HL-60/S4 treated with retinoic acid at 250 ng/mL for 4 days and 3 days (cell line): ENCODE results near the gene TCF23.
"Not testable (repeated sequence)": the region's sequence is repeated elsewhere in the genome, so short reads cannot be mapped to it uniquely, and the experiment has no call there.

Experiments used
- in situ Hi-C: fragments of 300-500 bp; cut with MboI; formaldehyde crosslinking; loops from 2 replicates; pipeline ENCODE4 v1.7.0; 2022; ENCODE audit warnings: low sequenced_read_pairs

TCF23 gene

DNA sequence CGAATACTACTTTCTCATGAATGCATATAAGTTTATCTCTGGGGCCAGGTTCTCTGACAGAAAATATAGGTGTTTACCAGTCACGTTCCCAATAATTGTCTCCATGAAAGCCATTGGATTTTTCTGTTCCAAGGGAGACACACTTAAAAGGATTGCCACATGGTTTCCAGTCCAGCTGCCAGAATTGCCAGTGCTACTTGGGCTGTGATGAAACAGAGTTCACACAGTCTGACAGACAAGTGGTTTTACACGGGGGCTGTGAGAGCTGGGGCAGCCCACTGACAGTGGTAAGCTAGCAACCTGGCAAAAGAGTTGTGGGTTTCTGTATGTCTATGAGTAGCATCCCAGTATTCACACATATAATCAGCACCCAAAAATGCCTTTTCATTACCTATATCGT is 35.3 kb downstream of the TCF23 start:
- in situ Hi-C loops, result no loop called here

GRCh38 chr2:27185331-27186026 is 36.7 kb downstream of the TCF23 start:
- in situ Hi-C loops, result no loop called here

DNA sequence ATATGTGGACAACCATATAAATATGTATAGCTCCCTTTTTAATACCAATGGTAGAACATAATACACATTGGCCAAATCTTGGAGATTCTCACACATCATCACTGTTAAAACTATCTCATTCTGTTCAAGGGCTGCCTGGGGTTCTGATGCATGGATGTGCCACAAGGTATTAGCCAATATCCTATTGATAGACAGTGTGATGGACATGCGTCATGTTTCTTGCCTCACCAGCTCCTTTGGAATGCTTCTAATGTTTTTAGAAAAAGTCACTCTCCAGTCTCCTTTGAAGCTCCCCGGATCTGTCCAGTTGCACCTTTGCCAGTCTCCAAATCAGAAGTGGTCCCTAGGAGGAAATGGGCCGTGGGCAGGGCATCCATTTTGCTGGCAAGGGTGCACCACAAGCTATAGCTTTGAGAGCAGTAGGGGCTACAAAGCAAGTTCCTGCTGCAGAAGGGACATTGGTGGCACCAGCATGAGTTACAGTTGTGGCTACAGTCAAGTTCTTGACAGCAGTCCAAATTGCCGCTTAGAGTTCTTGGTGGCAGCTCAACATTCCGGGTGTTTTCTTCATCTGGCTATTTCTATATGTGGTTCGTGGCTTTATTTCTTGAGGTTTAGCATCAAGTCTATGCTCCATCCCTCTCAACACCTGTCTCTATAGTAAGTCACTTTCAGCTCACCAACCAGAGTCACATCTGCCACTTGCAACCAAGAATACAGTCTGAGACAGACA is 38.0 kb downstream of the TCF23 start:
- in situ Hi-C loops, result no loop called here

DNA sequence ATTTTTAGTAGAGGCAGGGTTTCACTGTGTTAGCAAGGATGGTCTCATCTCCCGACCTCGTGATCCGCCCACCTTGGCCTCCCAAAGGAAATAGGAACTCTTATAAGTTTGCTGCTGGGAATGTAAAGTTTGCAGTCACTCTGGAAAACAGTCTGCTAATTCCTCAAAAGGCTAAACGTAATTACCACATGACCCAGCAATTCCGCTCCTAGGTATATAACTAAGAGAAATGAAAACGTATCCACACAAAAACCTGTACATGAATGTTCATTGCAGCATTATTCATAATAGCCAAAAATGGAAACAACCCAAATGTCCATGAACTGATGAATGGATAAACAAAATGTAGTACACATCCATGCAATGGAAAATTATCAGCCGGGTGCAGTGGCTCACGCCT is 41.2 kb downstream of the TCF23 start:
- in situ Hi-C loops, result no loop called here

- in situ Hi-C loops, result no loop called here
Observed at GRCh38 chr2:27191070-27191829, 42.4 kb downstream of the TCF23 start.

- in situ Hi-C loops, result no loop called here
Observed at GRCh38 chr2:27194538-27195354, 45.9 kb downstream of the TCF23 start.

DNA sequence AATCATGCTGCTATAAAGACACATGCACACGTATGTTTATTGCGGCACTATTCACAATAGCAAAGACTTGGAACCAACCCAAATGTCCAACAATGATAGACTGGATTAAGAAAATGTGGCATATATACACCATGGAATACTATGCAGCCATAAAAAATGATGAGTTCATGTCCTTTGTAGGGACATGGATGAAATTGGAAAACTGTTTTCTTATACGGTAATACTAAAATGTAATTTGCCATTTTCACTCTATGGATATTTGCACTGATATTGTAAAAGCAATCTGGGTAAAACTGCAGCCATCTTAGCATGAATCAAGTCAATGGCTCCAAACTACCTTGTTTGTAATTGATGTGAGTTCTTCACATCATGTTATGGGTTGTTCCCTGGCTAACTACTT is 47.0 kb downstream of the TCF23 start:
- in situ Hi-C loops, result not testable (repeated sequence)

GRCh38 chr2:27198068-27198467 is 49.3 kb downstream of the TCF23 start:
- in situ Hi-C loops, result not testable (repeated sequence)

- in situ Hi-C loops, result no loop called here
Observed at GRCh38 chr2:27198627-27199026, 49.8 kb downstream of the TCF23 start.

- in situ Hi-C loops, result no loop called here
Observed at GRCh38 chr2:27199241-27199640, 50.4 kb downstream of the TCF23 start.

- in situ Hi-C loops, result no loop called here
Observed at GRCh38 chr2:27201675-27202074, 52.9 kb downstream of the TCF23 start.

- in situ Hi-C loops, result no loop called here
Observed at GRCh38 chr2:27202854-27203253, 54.0 kb downstream of the TCF23 start.

DNA sequence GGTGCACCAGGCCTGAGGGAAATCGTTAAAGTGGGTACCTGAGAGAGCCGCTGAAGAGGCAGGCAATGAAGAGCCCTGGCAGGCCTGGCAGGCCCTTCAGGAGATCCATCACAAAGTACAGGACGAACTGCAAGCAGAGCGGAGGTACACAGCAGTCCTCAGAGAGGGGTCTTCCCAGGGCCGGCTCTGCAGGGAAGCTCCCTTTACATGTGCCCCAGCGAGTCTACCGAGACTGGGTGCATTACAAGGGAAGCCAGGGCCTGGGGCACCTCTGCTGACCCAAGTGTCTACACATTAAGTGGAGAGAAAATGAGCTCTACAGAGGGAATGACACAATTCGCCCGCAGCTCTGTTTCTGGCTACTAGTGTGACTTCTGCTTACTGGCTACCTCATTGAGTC is 54.9 kb downstream of the TCF23 start:
- in situ Hi-C loops, result no loop called here

DNA sequence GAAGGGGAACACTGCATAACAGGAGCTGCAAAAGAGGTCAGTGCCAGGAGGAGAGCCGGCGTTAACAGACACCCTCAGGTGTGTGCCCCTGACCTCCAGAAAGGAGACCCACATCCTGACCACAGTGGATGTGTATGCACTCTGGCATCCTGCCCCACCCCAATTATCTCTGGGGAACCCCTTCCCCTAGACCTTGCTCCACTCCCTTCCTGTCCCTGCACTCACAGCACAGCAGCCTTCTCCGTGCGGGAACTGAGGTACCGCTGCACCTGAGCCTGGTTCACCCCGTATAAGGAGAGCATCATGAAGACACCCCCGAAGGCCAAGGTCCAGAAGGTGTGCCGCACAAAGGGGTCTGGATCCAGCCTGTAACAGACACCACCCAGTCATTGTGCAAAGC is 55.8 kb downstream of the TCF23 start:
- in situ Hi-C loops, result no loop called here

GRCh38 chr2:27205206-27205605 is 56.4 kb downstream of the TCF23 start:
- in situ Hi-C loops, result no loop called here

- in situ Hi-C loops, result no loop called here
Observed at GRCh38 chr2:27206346-27206745, 57.5 kb downstream of the TCF23 start.
